Pancreas (tissue), 10 donors: ENCODE results near the gene C2CD3. TPM values are rescaled to one million over a fixed set of nuclear protein-coding genes. Genes with fewer than 3 reads are reported as not detected.

Source experiments
- ATAC-seq, 4 donors: fragments of 200-7000 bp; cut with Tn5 transposase; one replicate each; pipeline versions ENCODE4 v1.8.0 to v1.9.1; 2020; ENCODE audit warnings: mild to moderate bottlenecking in 4 of 4, moderate library complexity in 4 of 4
- DNase-seq, 6 donors: peaks; one replicate each; pipeline ENCODE4 v3.0.0-alpha.2; 2020
- FAIRE-seq: peaks from 2 replicates; lab custom pipeline; 2012; peaks lifted over from hg19 to GRCh38; lab: Jason Lieb, UNC
- H3K27ac ChIP-seq, 4 donors: fragments of 200-600 bp; sonication (generic); 1 replicate in 3 of 4; 2 replicates in 1 of 4; pipeline versions ENCODE4 v1.5.0 to v1.8.0; 2020
- H3K27me3 ChIP-seq, 4 donors: fragments of 200-600 bp; one replicate each; pipeline ENCODE4 v1.8.0; 2021
- H3K36me3 ChIP-seq, 3 donors: fragments of 200-600 bp; sonication (generic) in 1 of 3; one replicate each; pipeline versions ENCODE4 v1.5.0 to v1.8.0; 2020 to 2021
- H3K4me1 ChIP-seq, 3 donors: fragments of 200-600 bp; one replicate each; pipeline ENCODE4 v1.8.0; 2021
- H3K4me3 ChIP-seq, 4 donors: fragments of 200-600 bp; sonication (generic) in 2 of 4; one replicate each; pipeline versions ENCODE4 v1.5.0 to v1.8.0; 2020 to 2021
- H3K9me3 ChIP-seq, 4 donors: fragments of 200-600 bp; one replicate each; pipeline ENCODE4 v1.8.0; 2021
- CTCF ChIP-seq, 4 donors: fragments of 200-600 bp; sonication (generic) in 3 of 4; IDR thresholded peaks; one replicate each; pipeline versions ENCODE4 v1.5.0 to v1.8.0; 2021; ENCODE audit warnings: antibody characterized with exemption in 4 of 4
- WGBS, 2 donors: extraction: QIAGEN DNeasy Blood & Tissue Kit; methylation state at CpG; one replicate each; pipeline ENCODE4 v1.1.7; 2013; 5-methylcytosine and 5-hydroxymethylcytosine counted together
- intact Hi-C, 3 donors: fragments of 100-400 bp; cut with DNase I; formaldehyde crosslinking; loops; one replicate each; pipeline versions ENCODE4 v1.11.1 to v1.14.2; 2022
- polyA plus RNA-seq, 2 donors: library from polyadenylated mRNA; stranded (reverse); fragments of 200-250 nt; gene quantifications; one replicate each; pipeline ENCODE4 v1.2.3, GENCODE V29; 2013
- total RNA-seq, 6 donors: library from RNA; stranded (reverse); fragmentation: NEBNext Ultra II Directional in 4 of 6; extraction: Animal tissue kit (Norgen Biotek cat#: 25700) in 4 of 6; gene quantifications; one replicate each; pipeline versions ENCODE4 v1.2.1 to v1.2.4, GENCODE V29; 2021 to 2023
- donor health status: healthy with polysubstance abuse.
- donor health status: DM: no; HTN: no; CAD: no; lungs with moderate emphysema.
- donor health status: DM: no; HTN: no; CAD: no.
- donor health status: control.
- donor health status: control.
- donor health status: Bipolar disorder and iron deficiency.
- donor health status: DM: yes; HTN: yes; CAD: no.
- donor health status: DM: no; HTN: no; CAD: no.
- donor health status: DM: no; HTN: no; CAD: no.
- donor health status: DM: yes; HTN: yes; CAD: no.

C2CD3 gene
- total and polyA plus RNA-seq, 8 donors: 7.0 to 14.8 (median 8.7) TPM

GRCh38 chr11:74097686-74098237, 73.0 kb downstream of the C2CD3 start:
- Histone ChIP-seq H3K27ac (no peak overlapping the region), H3K27me3 (no peaks in the 10 kb centered on the region), H3K36me3 (peaks cover 0 to 17% (median 7%) of the 10 kb centered on the region in 3 donors), H3K4me3 (no peak overlapping the region), H3K4me1 (no peaks in the 10 kb centered on the region), H3K9me3 (no peaks in the 10 kb centered on the region)
- FAIRE-seq: no peak
- TF ChIP-seq CTCF (IDR thresholded peaks at IDR 0.05): no peak
- 82 to 86% methylated on average over 4 of the region's 4 CpGs for WGBS, 2 donors
- ATAC-seq: no peak
- intact Hi-C loops: no loop called here
- no peak for DNase-seq

GRCh38 chr11:74094393-74094792, 76.4 kb downstream of the C2CD3 start:
- H3K4me1 ChIP-seq: no peaks in the 10 kb centered on the region
- WGBS, 2 donors: 84 to 88% methylated on average over 4 of the region's 4 CpGs
- DNase-seq: no peak
- no peak for FAIRE-seq
- no peaks in the 10 kb centered on the region for H3K9me3 ChIP-seq
- no peak overlapping the region for H3K4me3 ChIP-seq
- H3K36me3 ChIP-seq: peaks cover 0 to 33% (median 0%) of the 10 kb centered on the region in 3 donors
- TF ChIP-seq CTCF (IDR thresholded peaks at IDR 0.05): no peak
- no peak for ATAC-seq
- H3K27me3 ChIP-seq: no peaks in the 10 kb centered on the region
- intact Hi-C loops: no loop called here
- H3K27ac ChIP-seq: no peak overlapping the region

- Histone ChIP-seq H3K4me3 (no peak overlapping the region), H3K4me1 (no peaks in the 10 kb centered on the region), H3K9me3 (no peaks in the 10 kb centered on the region), H3K27ac (no peak overlapping the region), H3K36me3 (peaks cover 0 to 37% (median 0%) of the 10 kb centered on the region in 3 donors), H3K27me3 (no peaks in the 10 kb centered on the region)
- FAIRE-seq (no peak), DNase-seq (no peak), ATAC-seq (no peak)
- TF ChIP-seq CTCF (IDR thresholded peaks at IDR 0.05): no peak
- intact Hi-C loops: no loop called here
- WGBS, 2 donors: 80 to 84% methylated on average over 6 of the region's 6 CpGs
Measured at GRCh38 chr11:74092425-74092824, 78.4 kb downstream of the C2CD3 start.

- 57 to 58% methylated on average over 1 of the region's 1 CpG for WGBS, 2 donors
- intact Hi-C loops: no loop called here
- no peak for ATAC-seq
- H3K4me3 ChIP-seq: no peak overlapping the region
- H3K36me3 ChIP-seq: peaks cover 0 to 38% (median 0%) of the 10 kb centered on the region in 3 donors
- TF ChIP-seq CTCF (IDR thresholded peaks at IDR 0.05): no peak
- no peaks in the 10 kb centered on the region for H3K27me3 ChIP-seq
- no peak for DNase-seq
- H3K4me1 ChIP-seq: no peaks in the 10 kb centered on the region
- H3K27ac ChIP-seq: no peak overlapping the region
- H3K9me3 ChIP-seq: no peaks in the 10 kb centered on the region
- no peak for FAIRE-seq
Measured at GRCh38 chr11:74091549-74091948, 79.3 kb downstream of the C2CD3 start.

GRCh38 chr11:74090701-74091100, 80.1 kb downstream of the C2CD3 start:
- Histone ChIP-seq H3K36me3 (peaks cover 0 to 44% (median 0%) of the 10 kb centered on the region in 3 donors), H3K9me3 (no peaks in the 10 kb centered on the region), H3K27me3 (no peaks in the 10 kb centered on the region), H3K4me1 (no peaks in the 10 kb centered on the region), H3K27ac (no peak overlapping the region), H3K4me3 (no peak overlapping the region)
- no peak for TF ChIP-seq CTCF (IDR thresholded peaks at IDR 0.05)
- WGBS, 2 donors: 69 to 83% methylated on average over 3 of the region's 3 CpGs
- DNase-seq (no peak), FAIRE-seq (no peak), ATAC-seq (no peak)
- intact Hi-C loops: no loop called here
